ENCODE results near the gene RAPGEF5. TPM values are rescaled to one million over a fixed set of nuclear protein-coding genes. Genes with fewer than 3 reads are reported as not detected.

The RAPGEF5 gene
- 0.10 to 0.18 TPM (median 0.17 TPM) in 5 replicates for total RNA-seq (2022; extraction: Qiagen RNA extraction; ENCODE audit: low read depth)

GRCh38 chr7:22356701-22357310 lies at the start of gene RAPGEF5:
RAPGEF5 (minus strand) TSS chr7:22357154; CDS start chr7:22357060, 94 bp downstream.

Other genes starting within 250 kb of the RAPGEF5 start
- gene STEAP1B, start 143.0 kb upstream of the RAPGEF5 start, total RNA-seq (2022; extraction: Qiagen RNA extraction; ENCODE audit: low read depth): 0.15 to 0.49 TPM (median 0.30 TPM) in 4 of 5 replicates, not detected in the other